Measurements from ENCODE around the gene NDUFA6. TPM values are rescaled to one million over a fixed set of nuclear protein-coding genes. Genes with fewer than 3 reads are reported as not detected.

NDUFA6 gene
- polyA plus RNA-seq, 3 donors, result 42.9 to 167 (median 138) TPM

DNA sequence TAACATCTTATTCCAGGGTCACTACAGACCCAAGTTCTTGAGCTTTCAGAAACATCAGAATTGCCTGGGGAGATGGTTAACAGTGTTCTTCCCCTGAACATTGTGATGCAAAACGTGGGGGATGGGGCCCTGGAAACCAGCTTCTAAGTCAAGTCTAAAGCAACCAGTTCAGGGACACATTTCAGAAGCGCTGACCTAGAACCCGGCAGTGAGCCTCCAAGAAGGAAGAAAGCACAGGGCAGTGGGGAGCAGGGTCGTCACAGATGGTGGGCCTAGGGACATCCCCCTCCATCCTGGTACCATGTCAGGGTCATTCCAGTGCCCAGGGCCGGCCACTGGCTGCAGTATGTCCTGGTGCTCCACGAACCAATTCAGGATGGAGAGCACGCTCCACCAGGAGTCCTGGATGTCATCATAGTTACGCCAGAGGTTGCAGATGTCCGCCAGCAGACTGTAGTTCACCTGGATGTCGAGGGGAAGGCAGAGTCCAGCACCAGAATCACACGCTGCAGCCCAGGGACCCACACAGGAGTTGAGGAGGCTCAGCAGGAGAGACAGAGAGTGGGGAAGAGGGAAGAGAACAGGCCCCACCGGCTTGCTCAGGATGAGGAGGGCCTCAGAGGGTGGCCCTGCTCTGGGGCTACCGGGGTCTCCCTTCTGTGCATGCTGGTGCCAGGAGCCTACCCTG is 25.0 kb downstream of the NDUFA6 start:
- DNase-seq, result no peak
- Histone ChIP-seq H3K4me3 (replicated peaks in 1 of 3; ENCODE audit: low read depth in 2 of 3, low read length in 3 of 3) (no peak overlapping the region), H3K27ac (ENCODE audit: low read depth in 1 of 2, low read length in 2 of 2) (peak overlapping the region in 1 of 2 donors; percentile 8), H3K27me3 (ENCODE audit: control insufficient read depth in 2 of 2, insufficient read depth in 2 of 2, low read length in 2 of 2) (no peaks in the 10 kb centered on the region), H3K79me2 (ENCODE audit: insufficient read depth, low read length) (peaks cover 59% of the 10 kb centered on the region), H3K36me3 (replicated peaks in 1 of 2; ENCODE audit: control insufficient read depth in 1 of 2, insufficient read depth in 2 of 2, low read length in 2 of 2) (peaks cover 75 to 84% of the 10 kb centered on the region in 2 donors), H2AFZ (ENCODE audit: insufficient read depth, low read depth, low read length, poor library complexity, severe bottlenecking) (no peak overlapping the region), H3K4me2 (replicated peaks; ENCODE audit: extremely low read depth, low read length, poor library complexity, severe bottlenecking) (no peak overlapping the region), H3K9ac (ENCODE audit: insufficient read depth, low read length, poor library complexity, severe bottlenecking) (no peak overlapping the region), H4K20me1 (ENCODE audit: insufficient read depth, low read length) (peaks cover 77% of the 10 kb centered on the region), H3K4me1 (ENCODE audit: control insufficient read depth in 1 of 2, insufficient read depth in 2 of 2, low read length in 2 of 2) (peaks cover 24 to 27% of the 10 kb centered on the region in 2 donors), H3K9me3 (replicated peaks in 1 of 2; ENCODE audit: control insufficient read depth in 1 of 2, insufficient read depth in 1 of 2, low read length in 2 of 2) (peaks cover 7 to 9% of the 10 kb centered on the region in 2 donors)
- Mint-ChIP-seq H3K27me3 (ENCODE audit: low read depth in 3 of 3) (peaks cover 0 to 2% (median 0%) of the 10 kb centered on the region in 3 donors), H3K9me3 (peaks cover 0 to 11% (median 7%) of the 10 kb centered on the region in 7 donors), H3K4me3 (no peak overlapping the region), H3K27ac (peak overlapping the region in 5 of 7 donors; percentile 24 to 52 (median 33)), H3K4me1 (peaks cover 38% of the 10 kb centered on the region), H3K36me3 (peaks cover 74 to 84% of the 10 kb centered on the region in 2 donors)
- TF ChIP-seq CTCF (IDR thresholded peaks at IDR 0.05), result no peak
- WGBS (ENCODE audit: insufficient coverage), result 90% methylated on average over 12 of the region's 13 CpGs
- intact Hi-C loops (cut with micrococcal nuclease), result no loop called here

DNA sequence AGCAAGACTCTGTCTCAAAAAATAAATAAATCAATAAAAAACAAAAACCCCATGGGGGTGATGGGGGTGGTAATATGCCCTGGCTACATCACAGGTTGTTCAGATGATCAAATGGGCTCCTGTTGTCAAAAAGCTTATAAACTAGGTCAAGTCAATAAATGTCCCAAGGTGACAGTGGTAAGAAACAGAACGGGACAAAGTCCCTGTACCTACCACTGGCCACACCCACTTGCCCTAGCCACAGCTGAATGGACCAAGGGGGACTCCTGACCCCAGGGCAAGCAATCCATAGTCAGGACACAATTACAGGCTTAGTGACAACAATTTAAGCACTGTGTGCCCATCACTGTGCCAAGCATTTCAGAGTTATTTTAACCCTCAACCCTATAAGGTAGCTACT is 25.9 kb downstream of the NDUFA6 start:
- H3K79me2 ChIP-seq (ENCODE audit: insufficient read depth, low read length), result peaks cover 56% of the 10 kb centered on the region
- peaks cover 17 to 19% of the 10 kb centered on the region in 2 donors for H3K4me1 ChIP-seq (ENCODE audit: control insufficient read depth in 1 of 2, insufficient read depth in 2 of 2, low read length in 2 of 2)
- H3K27me3 ChIP-seq (ENCODE audit: control insufficient read depth in 2 of 2, insufficient read depth in 2 of 2, low read length in 2 of 2), result no peaks in the 10 kb centered on the region
- Mint-ChIP-seq H3K9me3 (peaks cover 4 to 20% (median 14%) of the 10 kb centered on the region in 7 donors), H3K36me3 (peaks cover 84 to 94% of the 10 kb centered on the region in 2 donors), H3K4me3 (no peak overlapping the region), H3K27me3 (ENCODE audit: low read depth in 3 of 3) (peaks cover 0 to 2% (median 0%) of the 10 kb centered on the region in 3 donors), H3K4me1 (peaks cover 30% of the 10 kb centered on the region), H3K27ac (no peak overlapping the region)
- intact Hi-C loops (cut with micrococcal nuclease), result no loop called here
- peaks cover 85 to 93% of the 10 kb centered on the region in 2 donors for H3K36me3 ChIP-seq (replicated peaks in 1 of 2; ENCODE audit: control insufficient read depth in 1 of 2, insufficient read depth in 2 of 2, low read length in 2 of 2)
- 100% methylated on average over 1 of the region's 1 CpG for WGBS (ENCODE audit: insufficient coverage)
- no peak overlapping the region for H2AFZ ChIP-seq (ENCODE audit: insufficient read depth, low read depth, low read length, poor library complexity, severe bottlenecking)
- H3K27ac ChIP-seq (ENCODE audit: low read depth in 1 of 2, low read length in 2 of 2), result no peak overlapping the region
- no peak overlapping the region for H3K4me2 ChIP-seq (replicated peaks; ENCODE audit: extremely low read depth, low read length, poor library complexity, severe bottlenecking)
- H4K20me1 ChIP-seq (ENCODE audit: insufficient read depth, low read length), result peaks cover 84% of the 10 kb centered on the region
- peaks cover 17 to 19% of the 10 kb centered on the region in 2 donors for H3K9me3 ChIP-seq (replicated peaks in 1 of 2; ENCODE audit: control insufficient read depth in 1 of 2, insufficient read depth in 1 of 2, low read length in 2 of 2)
- no peak for DNase-seq
- TF ChIP-seq CTCF (IDR thresholded peaks at IDR 0.05), result no peak
- H3K4me3 ChIP-seq (replicated peaks in 1 of 3; ENCODE audit: low read depth in 2 of 3, low read length in 3 of 3), result no peak overlapping the region
- H3K9ac ChIP-seq (ENCODE audit: insufficient read depth, low read length, poor library complexity, severe bottlenecking), result no peak overlapping the region
